H9 (cell line): ENCODE results near the gene BRAF. TPM values are rescaled to one million over a fixed set of nuclear protein-coding genes. Genes with fewer than 3 reads are reported as not detected.
"Not testable (repeated sequence)": the region's sequence is repeated elsewhere in the genome, so short reads cannot be mapped to it uniquely, and the experiment has no call there.

ENCODE experiments used
- DNase-seq: peaks from one replicate; pipeline ENCODE4 v3.0.0-alpha.2; 2017
- H2AFZ ChIP-seq: one replicate; pipeline ENCODE4 v1.6.1; 2013; ENCODE audit warnings: mild to moderate bottlenecking, low read length, control low read depth, moderate library complexity
- H2AK5ac ChIP-seq: 2 replicates; pipeline ENCODE4 v1.6.1; 2013; ENCODE audit warnings: low read length, control low read depth, mixed read lengths; ENCODE audit not compliant: insufficient read length
- H2BK120ac ChIP-seq: one replicate; pipeline ENCODE4 v1.6.1; 2013; ENCODE audit warnings: low read depth, mild to moderate bottlenecking, low read length, control low read depth, inconsistent platforms; ENCODE audit not compliant: poor library complexity, severe bottlenecking
- H2BK12ac ChIP-seq: 2 replicates; pipeline ENCODE4 v1.6.1; 2013; ENCODE audit warnings: low read length, control low read depth, mixed read lengths, low read depth; ENCODE audit not compliant: insufficient read length
- H2BK15ac ChIP-seq: 2 replicates; pipeline ENCODE4 v1.6.1; 2013; ENCODE audit warnings: low read depth, low read length, control low read depth
- H2BK20ac ChIP-seq: one replicate; pipeline ENCODE4 v1.6.1; 2013; ENCODE audit warnings: low read depth, mild to moderate bottlenecking, low read length, control low read depth, inconsistent platforms; ENCODE audit not compliant: poor library complexity, severe bottlenecking
- H2BK5ac ChIP-seq: 2 replicates; pipeline ENCODE4 v1.6.1; 2013; ENCODE audit warnings: low read length, control low read depth, mixed read lengths; ENCODE audit not compliant: insufficient read length
- H3K14ac ChIP-seq: 2 replicates; pipeline ENCODE4 v1.6.1; 2013; ENCODE audit warnings: low read length, control low read depth; ENCODE audit not compliant: insufficient read depth
- H3K18ac ChIP-seq: 2 replicates; pipeline ENCODE4 v1.6.1; 2013; ENCODE audit warnings: low read depth, mild to moderate bottlenecking, mixed read lengths, low read length, control low read depth; ENCODE audit not compliant: insufficient read length
- H3K23ac ChIP-seq: 2 replicates; pipeline ENCODE4 v1.6.1; 2013; ENCODE audit warnings: low read length, control low read depth, mixed read lengths, low read depth; ENCODE audit not compliant: insufficient read length
- H3K23me2 ChIP-seq: 2 replicates; pipeline ENCODE4 v1.6.1; 2013; ENCODE audit warnings: low read depth, mild to moderate bottlenecking, mixed read lengths, low read length, control low read depth; ENCODE audit not compliant: insufficient read length, poor library complexity, severe bottlenecking
- H3K27ac ChIP-seq: 2 replicates; pipeline ENCODE4 v1.5.1; 2013; ENCODE audit warnings: low read length, control low read depth, mixed read lengths, low read depth; ENCODE audit not compliant: insufficient read length
- H3K27me3 ChIP-seq: 2 replicates; pipeline ENCODE4 v1.6.1; 2013; ENCODE audit warnings: low read length, control low read depth, inconsistent platforms; ENCODE audit not compliant: insufficient read depth
- H3K4ac ChIP-seq: 2 replicates; pipeline ENCODE4 v1.6.1; 2013; ENCODE audit warnings: low read depth, mild to moderate bottlenecking, control low read depth, inconsistent platforms, low read length, moderate library complexity
- H3K4me1 ChIP-seq: 2 replicates; pipeline ENCODE4 v1.6.1; 2013; ENCODE audit warnings: low read length, control low read depth, inconsistent platforms; ENCODE audit not compliant: insufficient read depth
- H3K4me2 ChIP-seq: 2 replicates; pipeline ENCODE4 v1.6.1; 2013; ENCODE audit warnings: low read length, control low read depth, mixed read lengths; ENCODE audit not compliant: insufficient read length, insufficient read depth
- H3K56ac ChIP-seq: 2 replicates; pipeline ENCODE4 v1.6.1; 2013; ENCODE audit warnings: low read depth, mild to moderate bottlenecking, mixed read lengths, low read length, control low read depth; ENCODE audit not compliant: insufficient read length
- H3K79me1 ChIP-seq: 2 replicates; pipeline ENCODE4 v1.6.1; 2013; ENCODE audit warnings: low read depth, mild to moderate bottlenecking, moderate library complexity, low read length, control low read depth, inconsistent platforms; ENCODE audit not compliant: insufficient read depth, poor library complexity, severe bottlenecking
- H3K79me2 ChIP-seq: 2 replicates; pipeline ENCODE4 v1.6.1; 2013; ENCODE audit warnings: low read length, control low read depth, inconsistent platforms; ENCODE audit not compliant: insufficient read depth
- H3K9ac ChIP-seq: 2 replicates; pipeline ENCODE4 v1.6.1; 2013; ENCODE audit warnings: low read length, control low read depth, mixed read lengths; ENCODE audit not compliant: insufficient read length; ENCODE audit errors: extremely low read depth
- H3K9me3 ChIP-seq: one replicate; pipeline ENCODE4 v1.6.1; 2013; ENCODE audit warnings: low read depth, low read length, inconsistent platforms; ENCODE audit not compliant: control insufficient read depth
- H3T11ph ChIP-seq: one replicate; pipeline ENCODE4 v1.6.1; 2013; ENCODE audit warnings: mild to moderate bottlenecking, low read length, control low read depth, inconsistent platforms
- H4K20me1 ChIP-seq: one replicate; pipeline ENCODE4 v1.6.1; 2013; ENCODE audit not compliant: control insufficient read depth, insufficient read length, insufficient read depth
- H4K5ac ChIP-seq: 2 replicates; pipeline ENCODE4 v1.6.1; 2013; ENCODE audit warnings: low read depth, mild to moderate bottlenecking, mixed read lengths, low read length, control low read depth; ENCODE audit not compliant: insufficient read length
- H4K8ac ChIP-seq: replicated peaks from 2 replicates; pipeline ENCODE4 v1.6.1; 2013; ENCODE audit warnings: low read length, control low read depth, mixed read lengths, low read depth; ENCODE audit not compliant: insufficient read length
- H4K91ac ChIP-seq: 2 replicates; pipeline ENCODE4 v1.6.1; 2013; ENCODE audit warnings: low read depth, mild to moderate bottlenecking, moderate library complexity, mixed read lengths, low read length, control low read depth; ENCODE audit not compliant: insufficient read length
- H3K27ac Mint-ChIP-seq, 3 experiments: 2 replicates in 2 of 3; 3 replicates in 1 of 3; pipeline ENCODE4 v1.8.0; 2020 to 2021; ENCODE audit warnings: mixed read lengths in 3 of 3, mild to moderate bottlenecking in 1 of 3, moderate library complexity in 1 of 3
- H3K27me3 Mint-ChIP-seq: 2 replicates; pipeline ENCODE4 v1.8.0; 2021; ENCODE audit warnings: low read depth, mild to moderate bottlenecking, moderate library complexity, mixed read lengths
- H3K36me3 Mint-ChIP-seq, 3 experiments: 2 replicates in 2 of 3; 3 replicates in 1 of 3; pipeline ENCODE4 v1.8.0; 2020 to 2021; ENCODE audit warnings: low read depth in 3 of 3, mixed read lengths in 3 of 3; ENCODE audit not compliant: insufficient read depth in 1 of 3
- H3K4me1 Mint-ChIP-seq, 2 experiments: 2 replicates each; pipeline ENCODE4 v1.8.0; 2020; ENCODE audit warnings: mixed read lengths in 2 of 2
- H3K4me3 Mint-ChIP-seq, 2 experiments: 2 replicates in 1 of 2; 3 replicates in 1 of 2; pipeline ENCODE4 v1.8.0; 2020 to 2021; ENCODE audit warnings: mild to moderate bottlenecking in 2 of 2, mixed read lengths in 2 of 2, moderate library complexity in 1 of 2
- H3K9me3 Mint-ChIP-seq, 2 experiments: 2 replicates in 1 of 2; 3 replicates in 1 of 2; pipeline ENCODE4 v1.8.0; 2020; ENCODE audit warnings: mild to moderate bottlenecking in 2 of 2, mixed read lengths in 2 of 2, moderate library complexity in 1 of 2
- WGBS: extraction: QIAGEN DNeasy Blood & Tissue Kit; methylation state at CpG from one replicate; pipeline ENCODE4 v1.1.7; 2013; ENCODE audit warnings: missing lambda C conversion rate, low lambda C conversion rate, mixed read lengths; ENCODE audit not compliant: insufficient read length; ENCODE audit errors: extremely low coverage; 5-methylcytosine and 5-hydroxymethylcytosine counted together
- total RNA-seq: library from RNA; stranded (reverse); gene quantifications from 2 replicates; pipeline ENCODE4 v1.2.1, GENCODE V29; 2021
- TF ChIP-seq, protein P1 (sequence below): fragments of 200-600 bp; sonication (generic); conservative IDR thresholded peaks from 3 replicates; pipeline ENCODE4 v1.8.0; 2021; ENCODE audit warnings: antibody characterized with exemption, mild to moderate bottlenecking

Gene BRAF
- total RNA-seq, 1 experiment from 2014 or later = 32.9 TPM

DNA sequence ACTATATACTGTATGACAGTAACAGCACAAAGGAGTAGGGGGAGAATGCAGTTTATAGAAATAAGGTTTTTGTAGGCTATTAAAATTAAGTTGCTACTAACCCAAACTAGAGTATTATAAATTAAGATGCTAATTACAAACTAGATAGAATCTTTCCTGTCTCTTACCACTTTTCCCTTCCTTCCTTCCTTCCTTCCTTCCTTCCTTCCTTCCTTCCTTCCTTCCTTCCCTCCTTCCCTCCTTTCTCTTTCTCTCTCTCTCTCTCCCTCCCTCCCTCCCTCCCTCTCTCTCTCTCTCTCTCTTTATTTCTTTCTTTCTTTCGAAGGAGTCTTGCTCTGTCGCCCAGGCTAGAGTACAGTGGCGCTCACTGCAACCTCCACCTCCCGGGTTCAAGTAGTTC lies 36.4 kb upstream of the BRAF start:
- Histone ChIP-seq H2BK20ac (no peak overlapping the region), H2BK120ac (no peak overlapping the region), H3K4me2 (no peak overlapping the region), H2BK12ac (no peak overlapping the region), H3K4me1 (no peaks in the 10 kb centered on the region), H3K23ac (no peak overlapping the region), H2AFZ (no peak overlapping the region), H3K4ac (no peak overlapping the region), H3K18ac (no peak overlapping the region), H3T11ph (no peak overlapping the region), H4K91ac (no peak overlapping the region), H3K79me2 (no peaks in the 10 kb centered on the region), H4K20me1 (no peaks in the 10 kb centered on the region), H3K27me3 (no peaks in the 10 kb centered on the region), H2AK5ac (no peak overlapping the region), H3K23me2 (no peaks in the 10 kb centered on the region), H3K9me3 (peaks cover 8% of the 10 kb centered on the region), H2BK5ac (no peak overlapping the region), H3K27ac (no peak overlapping the region), H4K5ac (no peak overlapping the region), H4K8ac (no peak overlapping the region), H2BK15ac (no peak overlapping the region), H3K79me1 (no peaks in the 10 kb centered on the region), H3K9ac (no peak overlapping the region), H3K56ac (no peak overlapping the region), H3K14ac (no peak overlapping the region)
- no peak for DNase-seq
- Mint-ChIP-seq H3K36me3 (peaks cover 0 to 5% (median 0%) of the 10 kb centered on the region in 3 experiments; a peak in 1 of 7 replicates), H3K27ac (no peak overlapping the region), H3K4me1 (no peaks in the 10 kb centered on the region), H3K27me3 (no peaks in the 10 kb centered on the region), H3K4me3 (no peak overlapping the region), H3K9me3 (peaks cover 7% of the 10 kb centered on the region in 2 experiments; a peak in 3 of 5 replicates)
- WGBS = no CpG with 5 or more reads among the region's 4 CpGs
- TF ChIP-seq, protein P1, sequence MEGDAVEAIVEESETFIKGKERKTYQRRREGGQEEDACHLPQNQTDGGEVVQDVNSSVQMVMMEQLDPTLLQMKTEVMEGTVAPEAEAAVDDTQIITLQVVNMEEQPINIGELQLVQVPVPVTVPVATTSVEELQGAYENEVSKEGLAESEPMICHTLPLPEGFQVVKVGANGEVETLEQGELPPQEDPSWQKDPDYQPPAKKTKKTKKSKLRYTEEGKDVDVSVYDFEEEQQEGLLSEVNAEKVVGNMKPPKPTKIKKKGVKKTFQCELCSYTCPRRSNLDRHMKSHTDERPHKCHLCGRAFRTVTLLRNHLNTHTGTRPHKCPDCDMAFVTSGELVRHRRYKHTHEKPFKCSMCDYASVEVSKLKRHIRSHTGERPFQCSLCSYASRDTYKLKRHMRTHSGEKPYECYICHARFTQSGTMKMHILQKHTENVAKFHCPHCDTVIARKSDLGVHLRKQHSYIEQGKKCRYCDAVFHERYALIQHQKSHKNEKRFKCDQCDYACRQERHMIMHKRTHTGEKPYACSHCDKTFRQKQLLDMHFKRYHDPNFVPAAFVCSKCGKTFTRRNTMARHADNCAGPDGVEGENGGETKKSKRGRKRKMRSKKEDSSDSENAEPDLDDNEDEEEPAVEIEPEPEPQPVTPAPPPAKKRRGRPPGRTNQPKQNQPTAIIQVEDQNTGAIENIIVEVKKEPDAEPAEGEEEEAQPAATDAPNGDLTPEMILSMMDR = no peak

GRCh38 chr7:140956997-140957396 lies 32.3 kb upstream of the BRAF start:
- not testable (repeated sequence) for H4K5ac ChIP-seq, H3K4me3 Mint-ChIP-seq, DNase-seq

More at GRCh38 chr7:140956997-140957396, 32.3 kb upstream of the BRAF start:
- not testable (repeated sequence) for H3K27ac ChIP-seq, H3K14ac ChIP-seq, H3K9me3 ChIP-seq, H3K36me3 Mint-ChIP-seq, H2AFZ ChIP-seq, H3K9me3 Mint-ChIP-seq, H2BK120ac ChIP-seq, H3K18ac ChIP-seq, H3K4me1 Mint-ChIP-seq, H4K91ac ChIP-seq, H3K4ac ChIP-seq, H3K27me3 Mint-ChIP-seq, H3K4me1 ChIP-seq, H3K79me1 ChIP-seq, H2BK15ac ChIP-seq, H3K27me3 ChIP-seq, H3T11ph ChIP-seq, H2AK5ac ChIP-seq, H4K8ac ChIP-seq, H3K9ac ChIP-seq, H2BK5ac ChIP-seq, H4K20me1 ChIP-seq, H2BK20ac ChIP-seq, H3K27ac Mint-ChIP-seq, H3K23me2 ChIP-seq, H3K79me2 ChIP-seq, H3K23ac ChIP-seq, H3K56ac ChIP-seq, H2BK12ac ChIP-seq, H3K4me2 ChIP-seq
- WGBS = no CpG with 5 or more reads among the region's 25 CpGs
